ENCODE measurements around the gene ARMH1.

The ARMH1 gene

DNA sequence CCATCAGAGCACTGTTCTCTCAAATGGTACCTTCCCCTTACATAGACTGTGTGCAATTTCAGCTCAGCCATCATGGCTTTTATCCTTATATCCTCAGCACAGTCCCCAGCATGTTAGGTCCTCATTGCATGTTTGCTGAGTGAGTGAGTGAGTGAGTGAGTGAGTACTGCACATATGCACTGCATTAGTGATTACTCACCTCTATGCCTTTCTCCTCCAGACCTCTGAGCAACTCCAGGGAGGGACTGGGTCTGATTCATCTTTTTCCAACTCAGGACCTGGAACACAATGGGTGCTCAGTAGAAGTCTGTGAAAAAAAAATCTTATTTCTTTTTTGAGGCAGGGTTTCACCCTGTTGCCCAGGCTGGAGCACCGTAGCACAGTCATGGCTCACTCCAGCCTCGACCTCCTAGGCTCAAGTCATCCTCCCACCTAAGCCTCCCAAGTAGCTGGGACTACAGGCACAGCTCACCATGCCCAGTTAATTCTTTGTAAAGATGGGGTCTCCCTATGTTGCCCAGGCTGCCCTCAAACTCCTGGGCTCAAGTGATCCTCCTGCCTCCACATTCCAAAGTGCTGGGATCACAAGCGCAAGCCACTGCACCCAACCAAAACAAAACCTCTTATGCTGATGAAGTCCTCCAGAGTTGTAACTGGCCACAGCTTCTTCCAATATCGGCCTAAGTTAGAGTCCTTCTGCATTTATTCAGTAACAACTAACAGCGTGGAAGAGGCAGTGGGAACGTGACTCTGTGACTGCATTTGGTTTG is 32.8 kb downstream of the ARMH1 start:
- TF ChIP-seq TAF1 (IDR thresholded peaks at IDR 0.05; ENCODE audit: low read depth) (no peak), EP300 (IDR thresholded peaks at IDR 0.05; ENCODE audit: borderline replicate concordance) (no peak), MAX (IDR thresholded peaks at IDR 0.05) (no peak), USF1 (IDR thresholded peaks at IDR 0.05) (no peak)

DNA sequence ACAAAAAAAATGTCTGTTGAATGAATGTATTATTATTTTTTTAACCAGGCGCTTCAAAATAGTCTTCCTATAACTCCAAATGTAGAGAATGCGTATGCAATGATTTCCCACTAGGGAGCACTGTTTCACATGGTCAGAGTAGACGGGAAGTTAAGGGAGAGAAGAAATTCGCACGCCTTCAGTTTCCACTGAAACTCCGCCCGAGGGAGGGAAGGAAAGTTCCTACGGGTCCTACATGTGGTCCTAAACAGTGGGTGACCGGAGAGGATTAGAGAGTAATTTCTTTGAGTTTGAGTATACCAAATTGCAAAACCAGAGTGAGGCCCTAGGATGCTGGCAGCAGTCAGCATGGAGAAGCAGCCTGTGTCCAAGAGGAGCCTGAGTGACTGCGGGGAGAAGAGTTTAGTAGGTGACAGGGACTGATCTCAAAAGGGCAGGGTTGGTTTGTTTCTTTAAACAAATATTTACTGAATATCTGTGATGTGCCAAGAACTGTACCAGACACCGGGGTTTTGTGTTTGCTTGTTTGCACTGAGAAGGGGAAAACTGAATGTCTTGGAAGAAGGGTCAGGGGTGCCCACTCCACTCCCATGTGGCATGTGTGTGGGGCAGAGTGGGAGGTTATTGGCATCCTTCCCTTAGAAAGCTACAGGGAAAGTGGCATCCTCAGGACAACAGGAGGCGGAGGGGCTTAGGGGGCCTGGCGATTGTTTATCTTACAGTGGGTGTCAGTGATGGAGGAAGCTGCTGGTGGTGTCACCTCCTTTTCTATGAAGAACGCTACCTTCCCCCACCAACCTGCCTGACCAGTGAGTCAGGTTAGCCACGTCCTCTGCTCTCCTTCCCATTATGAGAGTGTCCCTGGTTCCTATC is 33.7 kb downstream of the ARMH1 start:
- TF ChIP-seq TCF12 (IDR thresholded peaks at IDR 0.05; ENCODE audit: low read depth) (no peak), RAD21 (IDR thresholded peaks at IDR 0.05; ENCODE audit: low read depth) (peak; percentile 41; the same call in 1 of the 2 replicates)

- TF ChIP-seq EGR1 (IDR thresholded peaks at IDR 0.05) (no peak), EP300 (IDR thresholded peaks at IDR 0.05; ENCODE audit: borderline replicate concordance) (no peak), NFIC (IDR thresholded peaks at IDR 0.05) (no peak), ZBTB7A (IDR thresholded peaks at IDR 0.05; ENCODE audit: low read depth) (no peak), TCF12 (IDR thresholded peaks at IDR 0.05; ENCODE audit: low read depth) (no peak), CEBPB (IDR thresholded peaks at IDR 0.05) (no peak), YY1 (IDR thresholded peaks at IDR 0.05; ENCODE audit: low read depth) (no peak), TEAD4 (IDR thresholded peaks at IDR 0.05) (no peak), RAD21 (IDR thresholded peaks at IDR 0.05; ENCODE audit: low read depth) (no peak), CREB1 (IDR thresholded peaks at IDR 0.05; ENCODE audit: low read depth) (no peak), FOXM1 (IDR thresholded peaks at IDR 0.05; ENCODE audit: borderline replicate concordance, low read depth) (no peak), TAF1 (IDR thresholded peaks at IDR 0.05; ENCODE audit: low read depth) (no peak), MAX (IDR thresholded peaks at IDR 0.05) (no peak), USF1 (IDR thresholded peaks at IDR 0.05) (no peak)
- TF ChIP-seq, protein P1, sequence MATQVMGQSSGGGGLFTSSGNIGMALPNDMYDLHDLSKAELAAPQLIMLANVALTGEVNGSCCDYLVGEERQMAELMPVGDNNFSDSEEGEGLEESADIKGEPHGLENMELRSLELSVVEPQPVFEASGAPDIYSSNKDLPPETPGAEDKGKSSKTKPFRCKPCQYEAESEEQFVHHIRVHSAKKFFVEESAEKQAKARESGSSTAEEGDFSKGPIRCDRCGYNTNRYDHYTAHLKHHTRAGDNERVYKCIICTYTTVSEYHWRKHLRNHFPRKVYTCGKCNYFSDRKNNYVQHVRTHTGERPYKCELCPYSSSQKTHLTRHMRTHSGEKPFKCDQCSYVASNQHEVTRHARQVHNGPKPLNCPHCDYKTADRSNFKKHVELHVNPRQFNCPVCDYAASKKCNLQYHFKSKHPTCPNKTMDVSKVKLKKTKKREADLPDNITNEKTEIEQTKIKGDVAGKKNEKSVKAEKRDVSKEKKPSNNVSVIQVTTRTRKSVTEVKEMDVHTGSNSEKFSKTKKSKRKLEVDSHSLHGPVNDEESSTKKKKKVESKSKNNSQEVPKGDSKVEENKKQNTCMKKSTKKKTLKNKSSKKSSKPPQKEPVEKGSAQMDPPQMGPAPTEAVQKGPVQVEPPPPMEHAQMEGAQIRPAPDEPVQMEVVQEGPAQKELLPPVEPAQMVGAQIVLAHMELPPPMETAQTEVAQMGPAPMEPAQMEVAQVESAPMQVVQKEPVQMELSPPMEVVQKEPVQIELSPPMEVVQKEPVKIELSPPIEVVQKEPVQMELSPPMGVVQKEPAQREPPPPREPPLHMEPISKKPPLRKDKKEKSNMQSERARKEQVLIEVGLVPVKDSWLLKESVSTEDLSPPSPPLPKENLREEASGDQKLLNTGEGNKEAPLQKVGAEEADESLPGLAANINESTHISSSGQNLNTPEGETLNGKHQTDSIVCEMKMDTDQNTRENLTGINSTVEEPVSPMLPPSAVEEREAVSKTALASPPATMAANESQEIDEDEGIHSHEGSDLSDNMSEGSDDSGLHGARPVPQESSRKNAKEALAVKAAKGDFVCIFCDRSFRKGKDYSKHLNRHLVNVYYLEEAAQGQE (IDR thresholded peaks at IDR 0.05; ENCODE audit: low read depth) = no peak
Measured at GRCh38 chr1:44713321-44713781, 38.8 kb downstream of the ARMH1 start.

DNA sequence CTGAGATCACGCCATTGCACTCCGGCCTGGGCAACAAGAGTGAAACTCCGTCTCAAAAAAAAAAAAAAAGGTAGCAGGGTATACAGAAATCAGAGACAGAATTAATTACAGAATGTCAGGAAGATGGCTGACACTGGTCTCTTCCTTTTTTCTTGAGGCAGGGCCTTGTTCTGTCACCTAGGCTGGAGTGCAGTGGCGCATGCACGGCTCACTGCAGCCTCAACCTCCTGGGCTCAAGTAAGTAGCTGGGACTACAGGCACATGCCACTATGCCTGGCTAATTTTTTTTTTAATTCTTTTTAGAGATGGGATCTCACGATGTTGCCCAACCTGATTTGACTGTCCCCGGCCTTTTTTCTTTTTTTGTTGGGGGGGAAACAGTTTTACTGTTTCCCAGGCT is 40.0 kb downstream of the ARMH1 start:
- TF ChIP-seq MAX (IDR thresholded peaks at IDR 0.05) (no peak), NFIC (IDR thresholded peaks at IDR 0.05) (no peak), EP300 (IDR thresholded peaks at IDR 0.05; ENCODE audit: borderline replicate concordance) (no peak), TCF12 (IDR thresholded peaks at IDR 0.05; ENCODE audit: low read depth) (no peak), CREB1 (IDR thresholded peaks at IDR 0.05; ENCODE audit: low read depth) (no peak), USF1 (IDR thresholded peaks at IDR 0.05) (no peak), YY1 (IDR thresholded peaks at IDR 0.05; ENCODE audit: low read depth) (no peak), RAD21 (IDR thresholded peaks at IDR 0.05; ENCODE audit: low read depth) (no peak), CEBPB (IDR thresholded peaks at IDR 0.05) (no peak), EGR1 (IDR thresholded peaks at IDR 0.05) (no peak), FOXM1 (IDR thresholded peaks at IDR 0.05; ENCODE audit: borderline replicate concordance, low read depth) (no peak), TAF1 (IDR thresholded peaks at IDR 0.05; ENCODE audit: low read depth) (no peak), TEAD4 (IDR thresholded peaks at IDR 0.05) (no peak), ZBTB7A (IDR thresholded peaks at IDR 0.05; ENCODE audit: low read depth) (no peak)
- TF ChIP-seq, protein P1 (IDR thresholded peaks at IDR 0.05; ENCODE audit: low read depth) = no peak
